ENCODE measurements around the gene POLD1.
A peak's percentile ranks its signal among the peaks of the same experiment; 100 is the strongest.
"Not testable (repeated sequence)": the region's sequence is repeated elsewhere in the genome, so short reads cannot be mapped to it uniquely, and the experiment has no call there.

The POLD1 gene

DNA sequence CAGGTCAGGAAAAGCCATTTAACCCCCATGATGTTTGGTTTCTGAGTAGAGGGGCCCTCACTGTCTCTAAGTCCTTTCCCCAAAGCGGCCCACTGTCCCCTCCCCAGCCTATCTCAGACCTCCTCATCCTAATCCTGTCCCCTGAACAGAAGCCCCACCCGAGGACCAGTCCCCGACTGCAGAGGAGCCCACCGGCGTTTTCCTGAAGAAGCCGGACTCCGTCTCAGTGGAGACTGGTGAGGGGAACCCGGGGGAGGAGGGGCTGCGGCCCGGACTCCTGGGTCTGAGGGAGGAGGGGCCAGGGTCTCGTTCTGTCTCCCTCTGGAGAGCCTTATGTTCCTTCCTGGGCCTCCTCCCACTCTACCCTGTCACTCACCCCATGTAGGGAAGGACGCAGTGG is 51.5 kb downstream of the POLD1 start:
- no peak for DNase-seq (ENCODE audit: low read depth, low spot score)

DNA sequence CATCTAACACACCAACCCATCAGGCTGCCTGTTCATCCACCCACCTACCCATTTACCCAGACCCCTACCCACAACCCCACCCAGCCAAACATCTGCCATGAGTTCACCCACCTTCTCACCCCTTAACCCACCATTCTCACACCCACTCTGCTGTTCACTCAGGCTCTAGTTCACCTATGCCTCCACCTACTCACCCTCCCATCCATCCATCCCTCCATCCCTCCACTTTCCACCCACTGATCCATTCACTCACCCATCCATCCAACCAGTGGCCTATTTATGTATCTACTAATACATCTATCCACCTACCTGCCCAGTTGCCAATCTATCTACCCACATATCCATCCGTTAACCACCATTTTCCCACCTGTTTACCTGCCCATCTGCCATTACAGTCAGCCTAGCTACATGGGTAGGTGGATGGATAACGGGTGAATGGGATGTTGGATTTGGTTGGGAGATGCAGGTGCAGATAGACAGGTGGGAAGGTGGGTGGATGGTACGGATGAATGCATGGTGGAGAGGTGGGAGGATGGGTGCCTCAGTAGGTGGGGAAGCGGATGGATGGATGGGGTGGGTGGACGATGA is 53.8 kb downstream of the POLD1 start:
- no peak for DNase-seq (ENCODE audit: low read depth, low spot score)

GRCh38 chr19:50439130-50439529 is 55.0 kb downstream of the POLD1 start:
- not testable (repeated sequence) for DNase-seq (ENCODE audit: low read depth, low spot score)

- DNase-seq (ENCODE audit: low read depth, low spot score) = no peak
Measured at GRCh38 chr19:50444059-50444458, 59.9 kb downstream of the POLD1 start.

GRCh38 chr19:50447053-50447452 is 62.9 kb downstream of the POLD1 start:
- no peak for DNase-seq (ENCODE audit: low read depth, low spot score)

- no peak for DNase-seq (ENCODE audit: low read depth, low spot score)
Measured at GRCh38 chr19:50447750-50448149, 63.6 kb downstream of the POLD1 start.

GRCh38 chr19:50449236-50449899 is 65.2 kb downstream of the POLD1 start:
- DNase-seq (ENCODE audit: low read depth, low spot score) = no peak

DNA sequence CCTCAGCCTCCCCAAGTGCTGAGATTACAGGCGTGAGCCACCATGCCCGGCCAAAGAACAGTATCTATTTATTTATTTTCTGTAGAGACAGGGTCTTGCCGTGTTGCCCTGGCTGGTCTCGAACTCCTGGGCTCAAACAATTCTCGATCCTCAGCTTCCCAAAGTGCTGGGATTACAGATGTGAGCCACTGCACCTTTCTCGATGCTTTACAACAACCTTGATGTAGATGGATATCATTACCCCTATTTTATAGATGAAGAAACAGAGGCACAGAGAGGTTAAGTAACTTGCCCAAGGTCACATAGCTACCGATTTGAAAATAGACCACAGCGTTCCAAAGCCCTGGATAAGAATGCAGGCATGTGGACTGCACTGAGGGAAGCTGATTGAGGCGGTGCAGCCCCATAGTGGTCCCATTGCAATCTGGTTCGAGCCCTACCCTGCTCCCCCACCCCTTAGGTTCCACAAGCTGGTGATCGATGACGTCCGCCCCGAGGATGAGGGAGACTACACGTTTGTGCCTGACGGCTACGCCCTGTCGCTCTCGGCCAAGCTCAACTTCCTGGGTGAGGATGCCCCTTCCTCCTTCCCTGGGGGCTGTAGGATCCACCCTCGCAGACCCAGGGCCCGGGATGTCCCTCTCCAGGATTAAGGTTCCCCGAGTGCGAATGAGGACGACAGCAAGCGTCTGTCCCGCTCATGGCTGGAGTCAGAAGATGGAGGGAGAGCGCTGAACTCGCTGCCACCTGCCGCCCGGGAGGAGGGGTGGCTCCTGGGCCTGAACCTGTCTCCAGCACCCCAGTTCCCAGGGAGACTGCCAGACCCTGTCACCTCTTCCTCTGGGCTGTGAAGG is 66.4 kb downstream of the POLD1 start:
- DNase-seq (ENCODE audit: low read depth, low spot score) = no peak

GRCh38 chr19:50451223-50451534 is 67.0 kb downstream of the POLD1 start:
- DNase-seq (ENCODE audit: low read depth, low spot score) = no peak

DNA sequence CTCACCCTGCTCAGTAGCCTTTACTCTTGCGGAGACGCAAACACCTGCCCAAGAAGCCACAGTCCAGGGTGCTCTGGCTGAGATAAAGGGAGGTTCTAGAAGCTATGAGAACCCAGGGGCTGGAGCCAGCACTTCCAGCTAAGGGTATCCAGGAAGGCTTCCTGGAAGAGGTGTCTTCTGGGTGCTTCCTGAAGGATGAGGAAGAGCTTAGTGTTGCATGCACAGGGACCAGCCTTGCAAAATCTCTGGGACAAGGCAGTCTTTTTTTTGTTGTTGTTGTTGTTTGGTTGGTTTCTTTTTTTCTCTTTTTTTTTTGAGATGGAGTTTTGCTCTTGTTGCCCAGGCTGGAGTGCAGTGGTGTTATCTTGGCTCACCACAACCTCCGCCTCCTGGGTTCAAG is 69.1 kb downstream of the POLD1 start:
- no peak for DNase-seq (ENCODE audit: low read depth, low spot score)

DNA sequence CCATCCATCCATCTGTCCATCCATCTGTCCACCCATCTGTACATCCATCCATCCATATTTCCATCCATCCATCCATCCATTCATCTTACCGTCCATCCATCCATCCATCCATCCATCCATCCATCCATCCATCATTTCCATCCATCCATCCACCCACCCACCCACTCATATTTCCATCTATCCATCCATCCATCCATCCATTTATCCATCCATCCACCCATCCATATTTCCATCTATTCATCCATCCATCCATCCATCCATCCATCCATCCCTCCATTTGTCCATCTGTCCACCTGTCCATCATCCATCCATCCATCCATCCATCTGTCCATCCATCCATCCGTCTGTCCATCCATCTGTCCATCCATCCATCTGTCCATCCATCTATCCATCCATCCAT is 71.8 kb downstream of the POLD1 start:
- DNase-seq (ENCODE audit: low read depth, low spot score) = no peak

DNA sequence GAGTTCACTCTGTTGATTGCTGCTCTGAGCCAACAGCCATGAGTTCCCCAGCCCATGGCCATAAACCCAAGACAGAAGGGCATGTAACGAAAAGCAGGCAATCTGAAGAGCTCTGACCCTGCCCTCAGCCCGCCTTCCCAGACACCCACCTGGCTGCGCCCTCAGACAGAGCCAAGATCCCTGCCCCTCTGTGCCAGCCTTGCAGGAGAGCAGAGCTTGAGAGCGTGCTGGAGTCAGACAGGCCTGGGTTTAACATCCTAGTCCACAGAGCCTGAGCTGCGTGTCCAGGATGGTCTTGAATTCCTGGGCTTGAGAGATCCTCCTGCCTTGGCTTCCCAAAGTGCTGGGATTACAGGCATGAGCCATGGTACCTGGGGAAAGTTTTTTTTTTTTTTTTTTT is 73.2 kb downstream of the POLD1 start:
- no peak for DNase-seq (ENCODE audit: low read depth, low spot score)

DNA sequence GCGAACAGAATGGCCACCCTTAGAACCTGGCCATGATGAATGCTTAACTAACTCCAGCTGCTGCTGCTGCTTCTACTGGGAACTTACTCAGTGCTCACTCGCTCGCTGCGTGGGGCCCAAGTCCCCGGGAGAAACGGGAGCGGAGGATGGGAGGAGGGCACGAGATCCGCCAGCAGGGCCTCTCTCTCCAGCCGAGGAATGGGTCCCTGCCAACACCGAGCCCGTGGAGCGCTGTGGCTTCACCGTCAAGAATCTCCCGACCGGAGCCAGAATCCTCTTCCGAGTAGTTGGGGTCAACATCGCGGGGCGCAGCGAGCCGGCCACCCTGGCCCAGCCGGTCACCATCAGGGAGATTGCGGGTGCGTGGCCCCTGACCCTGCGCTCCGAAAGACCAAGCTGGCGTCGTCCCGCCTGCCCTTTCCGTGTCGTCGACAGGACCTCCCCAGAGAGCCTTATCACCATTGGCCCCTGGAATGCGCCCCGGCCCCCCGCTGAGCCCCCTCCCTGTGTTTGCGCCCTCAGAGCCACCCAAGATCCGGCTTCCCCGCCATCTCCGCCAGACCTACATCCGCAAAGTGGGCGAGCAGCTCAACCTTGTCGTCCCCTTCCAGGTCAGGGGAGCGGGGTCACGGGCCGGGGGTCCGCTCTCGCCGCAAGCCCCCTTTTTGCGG is 74.4 kb downstream of the POLD1 start:
- DNase-seq (ENCODE audit: low read depth, low spot score) = no peak

- DNase-seq (ENCODE audit: low read depth, low spot score) = no peak
Measured at GRCh38 chr19:50459067-50459456, 74.9 kb downstream of the POLD1 start.

DNA sequence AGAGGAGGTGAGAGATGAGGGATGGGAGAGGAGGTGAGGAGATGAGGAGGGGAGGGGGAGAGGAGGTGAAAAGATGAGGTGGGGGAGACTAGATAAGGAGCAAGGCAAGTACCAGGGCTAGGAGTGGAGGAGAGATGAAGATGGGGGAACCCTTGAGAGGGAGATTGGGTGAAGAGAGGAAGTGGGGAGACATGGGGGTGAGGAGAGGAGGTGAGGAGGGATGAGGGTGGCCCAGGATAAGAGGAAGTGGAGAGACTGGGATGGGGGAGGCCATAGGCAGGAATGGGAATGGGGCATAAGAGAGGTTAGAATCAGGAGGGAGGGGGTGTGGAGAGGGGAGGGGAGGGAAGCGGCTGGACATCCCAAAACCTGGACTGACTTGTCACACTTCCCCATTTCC is 75.5 kb downstream of the POLD1 start:
- DNase-seq (ENCODE audit: low read depth, low spot score) = no peak

GRCh38 chr19:50460161-50460765 is 76.1 kb downstream of the POLD1 start:
- no peak for DNase-seq (ENCODE audit: low read depth, low spot score)

- peak; percentile 23 for DNase-seq (ENCODE audit: low read depth, low spot score)
Measured at GRCh38 chr19:50461066-50461875, 77.1 kb downstream of the POLD1 start.

- no peak for DNase-seq (ENCODE audit: low read depth, low spot score)
Measured at GRCh38 chr19:50462970-50463369, 78.8 kb downstream of the POLD1 start.

DNA sequence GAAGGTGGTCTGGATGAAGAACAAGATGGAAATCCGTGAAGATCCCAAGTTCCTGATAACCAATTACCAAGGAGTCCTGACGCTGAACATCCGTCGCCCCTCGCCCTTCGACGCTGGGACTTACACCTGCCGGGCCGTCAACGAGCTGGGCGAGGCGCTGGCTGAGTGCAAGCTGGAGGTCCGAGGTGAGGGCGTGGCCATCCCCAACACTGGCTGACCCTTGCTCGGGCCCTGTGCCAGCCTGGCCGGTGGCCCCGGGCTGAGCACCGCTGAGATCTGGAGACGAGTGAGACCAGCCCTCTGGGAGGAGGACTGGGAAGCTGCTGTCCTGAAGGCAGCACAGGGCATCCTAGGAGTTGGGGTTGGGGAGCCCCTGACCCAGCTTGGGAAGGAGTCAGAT is 80.2 kb downstream of the POLD1 start:
- no peak for DNase-seq (ENCODE audit: low read depth, low spot score)

GRCh38 chr19:50465000-50465399 is 80.9 kb downstream of the POLD1 start:
- DNase-seq (ENCODE audit: low read depth, low spot score) = no peak
